Neuronal stem cell (in vitro differentiated cells): ENCODE measurements around the gene WWP2.

Experiments
- DNase-seq: peaks from one replicate; pipeline ENCODE4 v3.0.0-alpha.2; 2013; ENCODE audit warnings: low spot score
- H2AFZ ChIP-seq: one replicate; pipeline ENCODE4 v1.6.1; 2013; ENCODE audit warnings: mild to moderate bottlenecking, low read length, inconsistent platforms
- H2AK5ac ChIP-seq: 2 replicates; pipeline ENCODE4 v1.6.1; 2013; ENCODE audit warnings: low read depth, mild to moderate bottlenecking, inconsistent platforms, low read length, moderate library complexity, mixed read lengths
- H2BK120ac ChIP-seq: 2 replicates; pipeline ENCODE4 v1.6.1; 2013; ENCODE audit warnings: low read depth, mild to moderate bottlenecking, inconsistent platforms, low read length, moderate library complexity, mixed read lengths
- H2BK12ac ChIP-seq: one replicate; pipeline ENCODE4 v1.6.1; 2013; ENCODE audit warnings: low read length, inconsistent platforms
- H2BK15ac ChIP-seq: 2 replicates; pipeline ENCODE4 v1.6.1; 2013; ENCODE audit warnings: mild to moderate bottlenecking, low read length, inconsistent platforms, mixed read lengths
- H2BK5ac ChIP-seq: one replicate; pipeline ENCODE4 v1.6.1; 2013; ENCODE audit warnings: inconsistent platforms, mild to moderate bottlenecking, low read length, moderate library complexity
- H3K14ac ChIP-seq: one replicate; pipeline ENCODE4 v1.6.1; 2013; ENCODE audit warnings: low read length, inconsistent platforms
- H3K18ac ChIP-seq: 2 replicates; pipeline ENCODE4 v1.6.1; 2013; ENCODE audit warnings: low read length, inconsistent platforms
- H3K23ac ChIP-seq: 2 replicates; pipeline ENCODE4 v1.6.1; 2013; ENCODE audit warnings: low read depth, mild to moderate bottlenecking, mixed read lengths, low read length, inconsistent platforms; ENCODE audit not compliant: poor library complexity
- H3K27ac ChIP-seq: replicated peaks from 3 replicates; pipeline ENCODE4 v1.5.1; 2013; ENCODE audit warnings: low read length, inconsistent platforms
- H3K27me3 ChIP-seq, 3 experiments: 2 replicates each; pipeline ENCODE4 v1.6.1; 2013; ENCODE audit warnings: low read length in 3 of 3, mild to moderate bottlenecking in 2 of 3, inconsistent platforms in 1 of 3, low read depth in 1 of 3, mixed read lengths in 1 of 3, moderate library complexity in 1 of 3; ENCODE audit not compliant: control insufficient read depth in 3 of 3, insufficient read depth in 3 of 3
- H3K36me3 ChIP-seq, 2 donors: replicated peaks in 1 of 2; 2 replicates each; pipeline ENCODE4 v1.6.1; 2013; ENCODE audit warnings: low read length in 2 of 2; ENCODE audit not compliant: control insufficient read depth in 2 of 2, insufficient read depth in 2 of 2
- H3K4ac ChIP-seq: 2 replicates; pipeline ENCODE4 v1.6.1; 2013; ENCODE audit warnings: inconsistent platforms, mild to moderate bottlenecking, low read length, moderate library complexity
- H3K4me1 ChIP-seq, 2 donors: 1 replicate in 1 of 2; 2 replicates in 1 of 2; pipeline ENCODE4 v1.6.1; 2013; ENCODE audit warnings: low read length in 2 of 2, low read depth in 1 of 2; ENCODE audit not compliant: control insufficient read depth in 2 of 2, insufficient read depth in 1 of 2
- H3K4me2 ChIP-seq: one replicate; pipeline ENCODE4 v1.6.1; 2013; ENCODE audit warnings: mild to moderate bottlenecking, low read length, inconsistent platforms; ENCODE audit not compliant: insufficient read depth, poor library complexity, severe bottlenecking
- H3K4me3 ChIP-seq, 2 donors: 2 replicates each; pipeline ENCODE4 v1.5.1; 2013; ENCODE audit warnings: low read length in 2 of 2, mild to moderate bottlenecking in 2 of 2, inconsistent platforms in 1 of 2, moderate library complexity in 1 of 2
- H3K79me1 ChIP-seq: one replicate; pipeline ENCODE4 v1.6.1; 2013; ENCODE audit warnings: low read depth, mild to moderate bottlenecking, inconsistent platforms, low read length, moderate library complexity
- H3K9ac ChIP-seq: one replicate; pipeline ENCODE4 v1.6.1; 2013; ENCODE audit warnings: mild to moderate bottlenecking, low read depth, low read length, inconsistent platforms; ENCODE audit not compliant: poor library complexity
- H3K9me3 ChIP-seq, 2 donors: replicated peaks in 1 of 2; 2 replicates each; pipeline versions ENCODE3 to v1.6.1; 2013; ENCODE audit warnings: low read length in 2 of 2, mild to moderate bottlenecking in 2 of 2, inconsistent platforms in 1 of 2, low read depth in 1 of 2, mixed read lengths in 1 of 2, moderate library complexity in 1 of 2; ENCODE audit not compliant: control insufficient read depth in 2 of 2, insufficient read depth in 1 of 2
- H4K8ac ChIP-seq: one replicate; pipeline ENCODE4 v1.6.1; 2013; ENCODE audit warnings: low read depth, mild to moderate bottlenecking, inconsistent platforms, low read length, moderate library complexity
- H4K91ac ChIP-seq: one replicate; pipeline ENCODE4 v1.6.1; 2013; ENCODE audit warnings: low read length, low read depth, mild to moderate bottlenecking, inconsistent platforms; ENCODE audit not compliant: poor library complexity
- WGBS, 2 donors: extraction: QIAGEN DNeasy Blood & Tissue Kit; methylation state at CpG; one replicate each; pipeline ENCODE4 v1.1.7; 2013; ENCODE audit warnings: missing lambda C conversion rate in 2 of 2, mixed read lengths in 1 of 2; ENCODE audit not compliant: insufficient read length in 2 of 2, insufficient replicate concordance in 1 of 2; ENCODE audit errors: extremely low coverage in 2 of 2; 5-methylcytosine and 5-hydroxymethylcytosine counted together

The WWP2 gene

GRCh38 chr16:69768666-69769065 lies 6.5 kb downstream of the WWP2 start:
- Histone ChIP-seq H2BK120ac (no peak overlapping the region), H4K8ac (no peak overlapping the region), H3K4ac (no peak overlapping the region), H2BK12ac (no peak overlapping the region), H2AFZ (no peak overlapping the region), H3K27ac (no peak overlapping the region), H3K18ac (no peak overlapping the region), H3K36me3 (no peaks in the 10 kb centered on the region), H4K91ac (no peak overlapping the region), H3K27me3 (no peaks in the 10 kb centered on the region), H3K4me1 (peaks cover 5 to 6% of the 10 kb centered on the region in 2 donors), H2BK5ac (no peak overlapping the region), H3K23ac (no peak overlapping the region), H3K9ac (no peak overlapping the region), H3K14ac (no peak overlapping the region), H3K4me3 (no peak overlapping the region), H3K79me1 (peaks cover 2% of the 10 kb centered on the region), H2AK5ac (no peak overlapping the region), H3K4me2 (no peak overlapping the region), H3K9me3 (no peaks in the 10 kb centered on the region), H2BK15ac (no peak overlapping the region)
- WGBS, 2 donors = no CpG with 5 or more reads among the region's 6 CpGs
- DNase-seq = no peak

GRCh38 chr16:69769404-69769803 lies 7.3 kb downstream of the WWP2 start:
- Histone ChIP-seq H2AK5ac (no peak overlapping the region), H3K4me2 (no peak overlapping the region), H2BK120ac (no peak overlapping the region), H2BK5ac (no peak overlapping the region), H2AFZ (no peak overlapping the region), H3K36me3 (no peaks in the 10 kb centered on the region), H3K9me3 (no peaks in the 10 kb centered on the region), H2BK15ac (no peak overlapping the region), H3K18ac (no peak overlapping the region), H3K4ac (no peak overlapping the region), H3K4me3 (no peak overlapping the region), H2BK12ac (no peak overlapping the region), H4K91ac (no peak overlapping the region), H3K4me1 (peaks cover 4 to 6% of the 10 kb centered on the region in 2 donors), H3K27ac (no peak overlapping the region), H3K9ac (no peak overlapping the region), H3K23ac (no peak overlapping the region), H3K79me1 (peaks cover 4% of the 10 kb centered on the region), H3K27me3 (no peaks in the 10 kb centered on the region), H3K14ac (no peak overlapping the region), H4K8ac (no peak overlapping the region)
- DNase-seq = no peak
- WGBS, 2 donors = no CpG with 5 or more reads among the region's 2 CpGs

GRCh38 chr16:69771651-69771967 lies 9.5 kb downstream of the WWP2 start:
- Histone ChIP-seq H3K4me1 (peaks cover 4 to 6% of the 10 kb centered on the region in 2 donors), H3K4ac (no peak overlapping the region), H3K9me3 (peaks cover 0 to 13% of the 10 kb centered on the region in 2 donors), H3K4me3 (no peak overlapping the region), H2BK12ac (no peak overlapping the region), H2AK5ac (no peak overlapping the region), H3K79me1 (peaks cover 3% of the 10 kb centered on the region), H3K14ac (no peak overlapping the region), H3K23ac (no peak overlapping the region), H3K18ac (no peak overlapping the region), H2BK5ac (no peak overlapping the region), H3K9ac (no peak overlapping the region), H2AFZ (no peak overlapping the region), H4K8ac (no peak overlapping the region), H4K91ac (no peak overlapping the region), H3K4me2 (no peak overlapping the region), H3K27me3 (no peaks in the 10 kb centered on the region), H3K36me3 (no peaks in the 10 kb centered on the region), H3K27ac (no peak overlapping the region), H2BK15ac (no peak overlapping the region), H2BK120ac (no peak overlapping the region)
- DNase-seq = no peak
- no CpG with 5 or more reads among the region's 2 CpGs for whole genome bisulfite sequencing, 2 donors

GRCh38 chr16:69773260-69773947 lies 11.3 kb downstream of the WWP2 start:
- WGBS, 2 donors = no CpG with 5 or more reads among the region's 6 CpGs
- Histone ChIP-seq H3K4me2 (no peak overlapping the region), H3K27me3 (no peaks in the 10 kb centered on the region), H2AFZ (no peak overlapping the region), H2BK5ac (no peak overlapping the region), H3K18ac (no peak overlapping the region), H2BK15ac (no peak overlapping the region), H3K79me1 (peaks cover 3% of the 10 kb centered on the region), H2AK5ac (no peak overlapping the region), H3K9ac (no peak overlapping the region), H3K4me3 (no peak overlapping the region), H4K91ac (no peak overlapping the region), H3K36me3 (no peaks in the 10 kb centered on the region), H3K4ac (no peak overlapping the region), H3K23ac (no peak overlapping the region), H3K14ac (no peak overlapping the region), H2BK120ac (no peak overlapping the region), H4K8ac (no peak overlapping the region), H3K27ac (no peak overlapping the region), H3K4me1 (peaks cover 4 to 6% of the 10 kb centered on the region in 2 donors), H3K9me3 (peaks cover 0 to 13% of the 10 kb centered on the region in 2 donors), H2BK12ac (no peak overlapping the region)
- no peak for DNase-seq
